Right lobe of liver (tissue), 4 donors: ENCODE measurements around the gene PRKAG2.

Experiments used
- CTCF ChIP-seq, 4 donors: fragments of 200-600 bp in 3 of 4; fragments of 450-650 bp in 1 of 4; IDR thresholded peaks; one replicate each; pipeline versions ENCODE4 v1.5.1 to v1.8.0; 2016 to 2022; ENCODE audit warnings: antibody characterized with exemption in 4 of 4, mild to moderate bottlenecking in 2 of 4
- POLR2A ChIP-seq: fragments of 450-650 bp; IDR thresholded peaks from one replicate; pipeline ENCODE4 v1.6.1; 2017; ENCODE audit warnings: antibody characterized with exemption, mild to moderate bottlenecking
- donor health status: DM: no; HTN: no; CAD: no.
- donor health status: DM: no; HTN: no; CAD: no.
- donor health status: DM: no; HTN: yes; CAD: no.

GRCh38 chr7:151890355-151891004, 13.6 kb upstream of the PRKAG2 start:
- TF ChIP-seq POLR2A (no peak), CTCF (IDR thresholded peaks at IDR 0.05) (no peak)
